Ishikawa (cell line): Measurements from ENCODE around the gene CTDP1.

Experiments used
- CEBPB ChIP-seq: IDR thresholded peaks from 2 replicates; pipeline ENCODE4 v1.6.1; 2012
- CREB1 ChIP-seq: IDR thresholded peaks from 2 replicates; pipeline ENCODE4 v1.6.1; 2012; ENCODE audit warnings: low read depth
- EGR1 ChIP-seq: IDR thresholded peaks from 2 replicates; pipeline ENCODE4 v1.6.1; 2012
- EP300 ChIP-seq: IDR thresholded peaks from 2 replicates; pipeline ENCODE4 v1.6.1; 2012; ENCODE audit warnings: borderline replicate concordance
- FOXM1 ChIP-seq: IDR thresholded peaks from 2 replicates; pipeline ENCODE4 v1.6.1; 2012; ENCODE audit warnings: low read depth, borderline replicate concordance
- MAX ChIP-seq: IDR thresholded peaks from 2 replicates; pipeline ENCODE4 v1.6.1; 2012
- NFIC ChIP-seq: IDR thresholded peaks from 2 replicates; pipeline ENCODE4 v1.6.1; 2012
- RAD21 ChIP-seq: IDR thresholded peaks from 2 replicates; pipeline ENCODE4 v1.6.1; 2012; ENCODE audit warnings: low read depth
- REST ChIP-seq: IDR thresholded peaks from 2 replicates; pipeline ENCODE4 v1.6.1; 2012; ENCODE audit warnings: low read depth, mild to moderate bottlenecking
- TAF1 ChIP-seq: IDR thresholded peaks from 2 replicates; pipeline ENCODE4 v1.6.1; 2012; ENCODE audit warnings: low read depth, mild to moderate bottlenecking
- TCF12 ChIP-seq: IDR thresholded peaks from 2 replicates; pipeline ENCODE4 v1.6.1; 2012; ENCODE audit warnings: low read depth
- TEAD4 ChIP-seq: IDR thresholded peaks from 2 replicates; pipeline ENCODE4 v1.6.1; 2012
- USF1 ChIP-seq: IDR thresholded peaks from 2 replicates; pipeline ENCODE4 v1.6.1; 2012
- YY1 ChIP-seq: IDR thresholded peaks from 2 replicates; pipeline ENCODE4 v1.6.1; 2012; ENCODE audit warnings: low read depth
- ZBTB7A ChIP-seq: IDR thresholded peaks from 2 replicates; pipeline ENCODE4 v1.6.1; 2012; ENCODE audit warnings: low read depth

The CTDP1 gene

GRCh38 chr18:79784071-79784913, 104.7 kb downstream of the CTDP1 start:
- TF ChIP-seq CEBPB (no peak), EGR1 (no peak), FOXM1 (no peak), REST (no peak), CREB1 (peak; percentile 57), NFIC (no peak), YY1 (no peak), USF1 (peak; percentile 69), RAD21 (no peak), TCF12 (no peak), TAF1 (no peak), MAX (no peak), EP300 (no peak), ZBTB7A (0 out of 2 replicates have a peak, but pooled peaks have one; percentile 56)

GRCh38 chr18:79784965-79785770, 105.6 kb downstream of the CTDP1 start:
- TF ChIP-seq TCF12 (no peak), CEBPB (no peak), TAF1 (no peak), EGR1 (no peak), YY1 (no peak), RAD21 (no peak), MAX (no peak), CREB1 (no peak), NFIC (no peak), EP300 (no peak), FOXM1 (no peak), REST (no peak), USF1 (no peak), ZBTB7A (no peak), TEAD4 (no peak)

- TF ChIP-seq FOXM1 (no peak), TEAD4 (no peak), TCF12 (no peak), MAX (no peak), RAD21 (no peak), ZBTB7A (no peak), CREB1 (no peak), REST (no peak), USF1 (no peak), YY1 (no peak)
These were observed 106.2 kb downstream of the CTDP1 start for GRCh38 chr18:79785831-79786230.
